PFSK-1 (cell line): ENCODE measurements around the gene OTULIN.

Source experiments
- FOXP2 ChIP-seq: optimal IDR thresholded peaks from 2 replicates; pipeline ENCODE3; 2011; ENCODE audit warnings: borderline replicate concordance, control low read depth, inconsistent platforms; ENCODE audit not compliant: insufficient read depth; ENCODE audit errors: extremely low read length, extremely low read depth
- POLR2AphosphoS5 ChIP-seq: IDR thresholded peaks from 2 replicates; pipeline ENCODE4 v1.6.1; 2012; ENCODE audit warnings: low read depth, mild to moderate bottlenecking, control low read depth, low read length, moderate library complexity
- SIN3A ChIP-seq: IDR thresholded peaks from 2 replicates; pipeline ENCODE4 v1.6.1; 2012; ENCODE audit warnings: mild to moderate bottlenecking, low read length, moderate library complexity, borderline replicate concordance; ENCODE audit not compliant: insufficient read depth
- TAF1 ChIP-seq: IDR thresholded peaks from 2 replicates; pipeline ENCODE4 v1.6.1; 2012; ENCODE audit warnings: low read length, control low read depth, borderline replicate concordance; ENCODE audit not compliant: insufficient read depth
- TF ChIP-seq, protein P1 (sequence below), 2 experiments: IDR thresholded peaks; 2 replicates each; pipeline versions ENCODE4 v1.6.1 to v1.8.0; 2011 to 2012; ENCODE audit warnings: low read depth in 2 of 2, low read length in 2 of 2, control low read depth in 1 of 2, inconsistent platforms in 1 of 2, mild to moderate bottlenecking in 1 of 2, moderate library complexity in 1 of 2; ENCODE audit not compliant: insufficient read depth in 1 of 2

The OTULIN gene

DNA sequence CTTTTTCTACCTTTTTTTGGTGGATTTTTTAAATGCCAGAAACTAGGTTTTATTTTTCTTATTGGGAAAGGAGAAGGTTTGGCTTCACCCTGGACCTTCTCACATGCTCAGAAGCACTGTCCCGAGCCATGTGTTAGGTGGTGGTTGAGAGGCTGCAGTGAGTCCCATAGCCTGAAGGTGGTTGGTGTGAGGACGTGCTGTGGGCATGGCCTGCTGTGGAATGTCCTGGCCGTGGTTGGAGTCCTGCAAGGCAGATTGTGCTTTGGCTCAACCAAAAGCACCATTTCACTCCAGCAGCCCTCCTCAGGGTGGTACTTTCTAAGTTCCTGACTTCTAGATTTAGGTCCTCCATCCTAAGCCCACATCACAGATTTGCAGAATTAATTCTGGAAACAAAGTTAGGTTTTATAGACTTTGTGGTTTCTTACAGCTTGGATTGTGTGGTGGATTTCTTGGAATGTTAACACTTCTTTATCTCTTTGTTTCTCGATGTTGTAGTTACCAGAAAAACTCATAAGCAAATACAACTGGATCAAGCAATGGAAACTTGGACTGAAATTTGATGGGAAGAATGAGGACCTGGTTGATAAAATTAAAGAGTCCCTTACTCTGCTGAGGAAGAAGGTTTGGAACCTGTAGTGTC is 22.6 kb downstream of the OTULIN start:
- no peak for TF ChIP-seq FOXP2
- no peak for TF ChIP-seq POLR2AphosphoS5
- TF ChIP-seq, protein P1, sequence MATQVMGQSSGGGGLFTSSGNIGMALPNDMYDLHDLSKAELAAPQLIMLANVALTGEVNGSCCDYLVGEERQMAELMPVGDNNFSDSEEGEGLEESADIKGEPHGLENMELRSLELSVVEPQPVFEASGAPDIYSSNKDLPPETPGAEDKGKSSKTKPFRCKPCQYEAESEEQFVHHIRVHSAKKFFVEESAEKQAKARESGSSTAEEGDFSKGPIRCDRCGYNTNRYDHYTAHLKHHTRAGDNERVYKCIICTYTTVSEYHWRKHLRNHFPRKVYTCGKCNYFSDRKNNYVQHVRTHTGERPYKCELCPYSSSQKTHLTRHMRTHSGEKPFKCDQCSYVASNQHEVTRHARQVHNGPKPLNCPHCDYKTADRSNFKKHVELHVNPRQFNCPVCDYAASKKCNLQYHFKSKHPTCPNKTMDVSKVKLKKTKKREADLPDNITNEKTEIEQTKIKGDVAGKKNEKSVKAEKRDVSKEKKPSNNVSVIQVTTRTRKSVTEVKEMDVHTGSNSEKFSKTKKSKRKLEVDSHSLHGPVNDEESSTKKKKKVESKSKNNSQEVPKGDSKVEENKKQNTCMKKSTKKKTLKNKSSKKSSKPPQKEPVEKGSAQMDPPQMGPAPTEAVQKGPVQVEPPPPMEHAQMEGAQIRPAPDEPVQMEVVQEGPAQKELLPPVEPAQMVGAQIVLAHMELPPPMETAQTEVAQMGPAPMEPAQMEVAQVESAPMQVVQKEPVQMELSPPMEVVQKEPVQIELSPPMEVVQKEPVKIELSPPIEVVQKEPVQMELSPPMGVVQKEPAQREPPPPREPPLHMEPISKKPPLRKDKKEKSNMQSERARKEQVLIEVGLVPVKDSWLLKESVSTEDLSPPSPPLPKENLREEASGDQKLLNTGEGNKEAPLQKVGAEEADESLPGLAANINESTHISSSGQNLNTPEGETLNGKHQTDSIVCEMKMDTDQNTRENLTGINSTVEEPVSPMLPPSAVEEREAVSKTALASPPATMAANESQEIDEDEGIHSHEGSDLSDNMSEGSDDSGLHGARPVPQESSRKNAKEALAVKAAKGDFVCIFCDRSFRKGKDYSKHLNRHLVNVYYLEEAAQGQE (IDR thresholded peaks at IDR 0.05; ENCODE audit: insufficient read depth in 1 of 2, low read depth in 2 of 2, low read length in 2 of 2): no peak
- TF ChIP-seq SIN3A: no peak
- TF ChIP-seq TAF1: no peak

DNA sequence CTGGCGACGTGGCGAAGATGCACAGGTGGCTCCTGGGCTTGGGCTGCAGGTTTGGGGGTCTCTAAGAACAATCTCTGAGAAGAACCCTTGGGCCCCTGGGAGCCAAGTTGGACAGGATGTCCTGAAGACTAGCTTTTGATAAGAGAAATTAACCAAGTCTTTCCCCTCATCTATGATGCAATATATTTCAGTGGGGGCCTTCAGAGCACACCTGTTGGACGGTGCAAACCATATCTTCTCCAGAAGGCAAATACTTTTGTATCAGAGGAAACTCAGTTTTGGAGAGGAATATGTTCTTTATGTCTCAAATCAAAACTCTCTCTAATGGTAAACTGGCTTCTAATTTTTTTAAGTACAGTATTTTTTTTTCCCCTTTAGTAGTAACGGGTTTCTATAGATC is 28.6 kb downstream of the OTULIN start:
- TF ChIP-seq TAF1 (no peak), SIN3A (no peak), POLR2AphosphoS5 (no peak), FOXP2 (no peak)
- TF ChIP-seq, protein P1 (IDR thresholded peaks at IDR 0.05; ENCODE audit: insufficient read depth in 1 of 2, low read depth in 2 of 2, low read length in 2 of 2): no peak

DNA sequence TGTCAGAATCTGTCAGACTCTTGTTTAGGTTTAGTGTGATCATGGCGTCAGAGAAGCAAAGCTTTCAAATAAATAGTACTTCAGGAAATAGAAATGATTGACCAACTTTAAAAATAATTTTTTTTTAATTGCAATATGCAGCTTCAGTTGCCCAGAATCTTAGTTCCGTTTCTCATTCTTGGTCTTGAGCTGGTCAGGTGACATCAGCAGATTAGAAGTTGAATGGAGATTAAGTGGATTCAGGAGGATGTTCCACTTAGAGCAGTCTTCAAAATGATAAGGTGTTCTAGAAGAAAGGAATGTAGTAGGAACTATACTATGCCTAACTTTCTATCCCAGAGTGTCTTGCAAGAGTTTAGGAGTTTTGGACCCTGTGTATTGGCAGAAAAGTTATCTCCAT is 30.6 kb downstream of the OTULIN start:
- TF ChIP-seq POLR2AphosphoS5 (no peak), TAF1 (no peak), FOXP2 (no peak), SIN3A (no peak)
- TF ChIP-seq, protein P1 (IDR thresholded peaks at IDR 0.05; ENCODE audit: insufficient read depth in 1 of 2, low read depth in 2 of 2, low read length in 2 of 2): no peak

DNA sequence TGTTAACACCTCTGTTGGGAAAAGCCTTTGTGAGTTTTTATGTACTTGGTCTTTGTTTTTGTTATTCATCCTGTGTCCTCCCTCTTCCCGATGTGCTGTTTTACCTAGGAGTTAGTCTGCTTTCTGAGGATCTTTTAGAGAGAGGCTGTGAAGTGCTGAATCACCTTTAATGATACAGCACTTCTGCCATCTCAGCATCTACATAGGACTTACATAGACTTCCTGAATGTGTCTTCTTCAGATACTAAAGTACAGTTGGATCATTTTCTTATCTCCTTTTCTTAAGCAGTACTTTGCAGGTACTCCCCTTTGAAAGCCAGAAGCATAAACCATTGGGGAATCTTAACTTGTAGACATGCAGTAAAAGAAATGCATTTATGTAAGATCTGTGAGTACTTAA is 31.5 kb downstream of the OTULIN start:
- TF ChIP-seq, protein P1 (IDR thresholded peaks at IDR 0.05; ENCODE audit: insufficient read depth in 1 of 2, low read depth in 2 of 2, low read length in 2 of 2): no peak
- TF ChIP-seq SIN3A (no peak), POLR2AphosphoS5 (no peak), FOXP2 (no peak), TAF1 (no peak)

DNA sequence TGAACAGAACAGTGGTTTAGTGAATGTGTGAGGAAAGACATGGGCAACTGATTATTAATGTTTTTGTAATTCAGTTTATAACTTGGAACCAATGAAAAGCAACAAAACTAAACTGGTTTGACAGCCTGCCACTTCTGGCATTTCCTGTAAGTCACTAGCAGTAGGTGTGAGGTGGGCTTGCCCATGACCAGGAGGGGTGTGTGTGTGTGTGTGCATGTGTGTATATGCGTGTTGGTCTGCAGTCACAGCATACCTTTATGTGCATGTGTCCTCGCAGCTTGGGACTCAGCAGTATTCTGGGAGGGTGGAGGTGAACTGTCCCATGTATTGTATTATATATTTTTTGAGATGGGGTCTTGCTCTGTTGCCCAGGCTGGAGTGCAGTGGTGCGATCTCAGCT is 32.3 kb downstream of the OTULIN start:
- TF ChIP-seq POLR2AphosphoS5 (no peak), TAF1 (no peak), FOXP2 (no peak), SIN3A (no peak)
- TF ChIP-seq, protein P1 (IDR thresholded peaks at IDR 0.05; ENCODE audit: insufficient read depth in 1 of 2, low read depth in 2 of 2, low read length in 2 of 2): no peak
